GM20431 (cell line): ENCODE measurements around the gene SSR1.

Source experiments
- in situ Hi-C: fragments of 300-500 bp; cut with MseI, MboI; formaldehyde crosslinking; loops from one replicate; pipeline ENCODE4 v1.15.0; 2020; ENCODE audit warnings: low sequenced_read_pairs; ENCODE audit not compliant: unreplicated experiment

The SSR1 gene

DNA sequence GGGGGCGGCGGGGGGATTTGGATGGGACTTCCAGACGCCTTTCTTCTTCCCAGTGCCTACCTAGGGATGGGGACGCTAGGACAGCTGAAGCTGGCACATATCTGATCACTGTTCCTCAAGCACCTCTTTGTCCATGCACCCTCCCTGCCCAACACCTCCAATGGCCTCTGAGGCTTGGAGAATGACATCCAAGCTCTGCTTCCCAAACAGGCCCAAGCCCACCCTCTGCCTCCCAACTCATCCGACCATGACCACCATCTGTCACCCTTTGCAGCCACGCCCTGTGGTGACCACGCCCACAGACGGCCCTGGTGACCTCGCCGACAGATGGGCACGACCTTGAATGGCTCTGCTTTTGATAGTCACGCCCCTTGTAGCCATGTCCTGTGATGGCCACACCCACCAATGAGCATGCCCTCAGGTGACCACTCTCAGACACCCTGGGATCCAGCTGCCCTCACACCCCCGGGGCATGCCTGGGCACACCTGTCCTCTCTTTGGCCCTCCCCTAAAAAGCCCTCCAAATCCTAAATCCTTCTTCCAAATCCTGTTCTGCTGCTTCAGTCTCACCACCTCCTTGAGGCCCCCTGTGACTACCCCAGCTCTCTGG lies 51.0 kb downstream of the SSR1 start:
- in situ Hi-C loops = loop anchor here (10.0 kb wide), 1 partner anchor 353 kb away; no protein-coding TSS in a partner anchor

DNA sequence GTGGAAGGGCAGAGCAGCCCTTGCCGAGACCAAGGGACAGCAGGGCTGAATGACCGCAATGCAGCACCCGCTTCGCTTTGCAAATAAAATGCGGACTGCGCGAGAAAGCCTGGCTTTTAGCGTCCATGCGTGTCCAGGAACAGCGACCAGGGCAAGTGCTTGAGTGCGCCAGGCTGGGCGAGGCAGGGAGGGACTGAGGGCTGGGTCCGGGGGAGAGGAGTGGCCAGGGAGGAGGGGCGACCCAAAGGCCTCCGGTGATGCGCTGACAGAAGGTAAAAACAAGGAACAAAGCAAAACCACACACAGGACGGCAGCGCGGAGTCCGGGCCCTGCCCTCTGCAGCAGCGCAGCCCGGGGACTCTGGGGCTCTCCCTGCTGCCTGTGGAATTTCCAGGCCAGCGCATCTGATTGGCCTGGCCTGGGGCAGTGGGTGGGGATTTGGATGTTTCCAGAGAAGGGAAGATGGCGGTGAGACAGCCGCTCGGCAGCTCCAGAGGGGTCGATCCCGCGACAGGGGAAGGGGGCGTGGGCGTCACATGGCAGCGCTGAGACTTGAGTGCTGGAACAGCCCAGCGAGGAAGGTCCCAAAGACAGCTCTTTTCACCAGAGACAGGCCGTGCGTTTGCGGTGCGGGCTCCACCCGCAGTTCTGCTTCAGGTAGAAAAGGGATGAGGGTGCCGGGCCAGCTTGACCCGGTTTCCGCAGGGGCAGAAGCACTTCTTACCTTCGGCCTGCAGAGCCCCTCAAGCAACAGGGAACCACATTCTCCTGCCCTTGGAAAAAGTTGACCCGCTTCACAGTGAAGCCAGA lies 51.8 kb downstream of the SSR1 start:
- in situ Hi-C loops = loop anchor here (10.0 kb wide), 1 partner anchor 354 kb away; no protein-coding TSS in a partner anchor

DNA sequence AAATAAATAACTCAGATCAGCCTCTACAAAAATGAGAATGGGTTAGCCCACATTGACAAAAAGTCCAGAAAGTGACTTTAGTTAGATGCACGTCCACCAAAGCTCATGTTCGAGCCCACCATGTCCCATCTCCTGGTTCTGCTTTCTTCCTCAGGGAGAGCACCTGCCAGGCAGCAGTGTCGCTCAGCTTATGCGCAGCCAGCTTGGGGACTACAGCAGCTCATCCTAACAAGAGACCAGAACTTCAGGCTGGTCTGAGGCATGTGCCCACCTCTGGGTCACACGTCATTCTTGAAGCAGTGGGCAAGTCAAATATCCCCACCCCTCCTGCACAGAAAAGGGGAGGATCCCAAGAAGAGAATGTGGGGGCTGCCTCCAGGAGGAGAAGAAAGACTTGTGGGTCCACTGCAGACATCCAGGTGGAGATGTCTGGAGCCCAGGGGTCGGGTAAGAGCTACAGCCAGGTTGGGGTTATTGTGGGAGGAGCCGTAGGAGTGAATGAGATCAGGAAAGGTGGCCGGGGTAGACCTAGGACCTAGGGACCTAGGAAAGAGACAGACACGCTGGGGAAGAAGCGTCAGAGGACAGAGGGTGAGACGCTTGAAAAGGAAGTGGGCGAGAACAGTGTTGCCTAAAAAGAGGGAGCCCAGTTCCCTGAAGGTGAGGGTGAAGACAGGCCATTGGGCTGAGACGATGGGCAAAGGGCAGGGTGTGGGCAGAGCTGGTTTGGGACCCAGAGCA lies 52.5 kb downstream of the SSR1 start:
- in situ Hi-C loops = loop anchor here (10.0 kb wide), 1 partner anchor 354 kb away; no protein-coding TSS in a partner anchor

DNA sequence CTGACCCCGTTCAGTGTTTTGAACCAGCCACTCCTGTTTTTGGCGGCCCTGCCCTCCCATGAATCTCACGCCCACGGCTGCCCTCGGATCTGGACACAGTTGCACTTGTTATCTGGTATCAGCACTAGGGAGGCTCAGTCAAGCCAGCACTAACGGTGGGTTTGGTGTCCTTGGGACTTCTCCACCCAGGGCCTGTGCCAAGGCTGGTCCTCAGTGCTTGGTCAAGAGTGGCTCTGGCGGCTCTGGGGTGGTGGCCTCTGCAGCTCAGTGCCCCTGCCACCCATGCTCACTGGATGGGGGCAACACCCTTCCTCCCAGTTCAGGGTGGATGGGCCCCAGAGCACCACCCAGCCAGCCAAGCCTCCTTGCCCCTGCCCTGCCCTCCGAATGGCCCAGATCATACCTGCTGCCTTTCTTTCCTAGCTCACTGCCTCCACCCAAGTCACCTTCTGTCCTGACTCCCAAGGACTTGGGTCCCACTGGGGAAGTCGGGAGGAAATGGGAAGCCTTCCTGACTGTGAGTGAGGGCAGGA lies 54.7 kb downstream of the SSR1 start:
- in situ Hi-C loops = no loop called here

DNA sequence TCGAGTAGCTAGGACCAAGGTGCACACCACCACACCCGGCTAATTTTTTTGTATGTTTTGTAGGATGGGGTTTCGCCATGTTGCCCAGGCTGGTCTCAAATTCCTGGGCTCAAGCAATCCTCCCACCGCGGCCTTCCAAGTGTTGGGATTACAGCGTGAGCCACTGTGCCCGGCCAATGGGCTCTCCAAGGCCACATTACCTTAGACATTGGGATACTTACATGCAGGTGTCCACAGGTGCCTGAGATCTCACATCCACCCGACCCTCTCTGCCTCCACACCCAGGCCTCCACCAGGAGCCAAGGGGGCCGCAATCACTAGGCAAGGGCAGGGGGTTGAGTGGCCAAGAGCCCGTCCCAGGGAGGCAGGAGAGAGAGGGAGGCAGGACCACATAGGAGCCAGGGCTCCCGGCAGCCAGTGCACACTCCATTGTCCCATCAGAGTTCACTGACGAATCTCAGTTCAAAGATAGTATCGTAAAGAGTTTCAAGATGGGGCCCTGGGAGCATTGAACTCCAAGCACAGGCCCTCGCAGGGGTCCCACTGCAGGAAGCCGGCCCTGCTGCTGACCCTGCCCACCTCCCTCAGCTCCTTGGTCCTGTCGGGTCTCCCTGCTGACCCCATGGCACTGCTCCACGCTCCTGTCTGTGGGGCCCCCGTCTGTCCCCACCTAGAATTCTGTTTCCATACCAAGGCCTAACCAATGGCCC lies 55.3 kb downstream of the SSR1 start:
- in situ Hi-C loops = no loop called here

DNA sequence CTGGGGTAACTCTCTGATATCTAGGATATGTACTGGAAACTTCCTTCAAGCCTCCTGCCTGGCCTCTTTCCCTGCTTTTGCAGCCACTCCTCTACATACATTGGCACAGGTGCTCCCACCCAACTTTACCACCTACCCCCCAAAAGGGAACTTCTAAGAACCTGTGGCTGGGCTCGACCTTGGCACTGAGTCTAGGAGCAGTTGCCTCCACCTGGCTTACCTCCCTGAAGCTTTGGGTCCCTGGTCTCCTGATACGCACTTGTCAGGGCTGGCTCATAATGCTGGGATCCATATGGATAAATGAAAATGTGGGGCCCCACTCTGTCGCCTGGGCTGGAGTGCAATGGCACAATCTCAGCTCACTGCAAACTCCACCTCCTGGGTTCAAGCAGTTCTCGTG lies 56.2 kb downstream of the SSR1 start:
- in situ Hi-C loops = no loop called here

DNA sequence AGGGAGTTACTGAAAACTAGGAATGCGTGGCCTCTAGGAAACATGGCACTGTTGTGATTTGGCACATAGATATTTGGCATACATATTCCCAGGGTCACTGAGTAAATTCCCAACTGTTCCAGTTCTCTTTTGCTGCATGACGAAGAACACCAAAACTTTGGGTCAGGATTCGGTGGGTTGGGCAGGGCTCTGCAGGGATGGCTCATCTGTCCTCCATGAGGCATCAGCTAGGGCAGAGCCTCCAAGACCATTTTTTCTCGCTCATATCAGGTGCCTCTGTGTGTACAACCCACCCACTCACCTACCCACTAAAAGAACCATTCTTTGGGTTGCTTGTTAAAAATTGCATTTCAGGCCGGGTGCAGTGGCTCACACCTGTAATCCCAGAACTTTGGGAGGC lies 57.1 kb downstream of the SSR1 start:
- in situ Hi-C loops = no loop called here

DNA sequence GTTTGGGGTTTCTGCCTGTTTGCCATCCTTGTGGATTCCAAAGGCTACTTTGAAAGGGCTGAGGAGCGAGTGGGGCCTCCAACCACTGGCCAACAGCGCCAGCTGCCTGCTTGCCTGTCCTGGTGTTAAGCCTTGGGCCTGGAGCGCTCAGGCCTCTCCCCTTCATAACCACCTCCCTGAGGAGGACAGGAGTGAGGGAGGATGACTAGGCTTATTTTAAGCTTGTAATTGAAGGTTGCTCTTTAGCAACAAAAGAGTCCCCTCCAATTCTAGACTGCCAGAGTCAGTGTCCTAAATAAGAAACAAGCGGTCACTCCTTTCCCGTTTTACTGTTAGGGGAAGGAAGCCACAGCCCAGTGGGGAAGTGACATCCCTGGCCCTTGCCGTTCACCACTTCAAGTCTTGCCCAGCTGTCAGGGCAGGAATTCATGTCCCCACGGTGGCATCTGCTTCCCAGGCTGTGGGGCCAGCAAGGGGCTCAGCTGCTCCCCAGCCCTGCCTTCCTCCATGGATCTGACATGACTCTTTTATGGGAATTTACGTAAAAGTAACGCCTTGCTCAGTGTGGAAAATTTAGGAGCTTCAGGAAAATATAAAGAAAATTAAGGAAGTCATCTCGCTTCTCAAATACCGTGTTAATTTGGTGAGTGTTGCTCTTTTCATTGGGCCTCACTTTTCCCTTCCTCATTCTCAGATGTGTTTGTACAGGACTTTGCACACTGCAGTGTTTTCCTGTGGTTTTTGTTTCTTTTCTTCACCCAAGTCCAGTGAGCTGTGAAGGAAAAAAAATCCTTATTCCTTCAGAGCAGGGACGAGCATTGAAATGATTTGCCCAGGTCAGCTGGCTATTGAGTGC lies 57.8 kb downstream of the SSR1 start:
- in situ Hi-C loops = no loop called here

DNA sequence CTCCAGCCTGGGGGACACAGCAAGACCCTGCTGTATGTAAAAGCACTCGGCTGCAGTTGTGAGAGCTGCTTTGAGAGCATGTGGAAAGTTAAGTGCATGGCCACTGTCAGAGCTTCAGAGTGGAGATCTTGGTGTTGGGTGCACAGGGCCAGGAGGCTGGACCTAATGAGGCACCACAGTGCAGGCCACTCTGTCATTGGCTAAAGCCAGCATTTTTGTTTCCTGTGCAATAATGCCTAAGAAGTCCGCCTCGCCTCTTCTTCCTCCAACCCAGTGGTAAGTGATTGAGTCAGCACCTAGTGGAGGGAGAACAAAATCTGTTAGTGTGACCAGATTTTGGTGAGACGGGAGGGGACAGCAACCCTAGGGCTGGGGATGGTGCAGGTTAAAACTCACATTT lies 60.6 kb downstream of the SSR1 start:
- in situ Hi-C loops = no loop called here

DNA sequence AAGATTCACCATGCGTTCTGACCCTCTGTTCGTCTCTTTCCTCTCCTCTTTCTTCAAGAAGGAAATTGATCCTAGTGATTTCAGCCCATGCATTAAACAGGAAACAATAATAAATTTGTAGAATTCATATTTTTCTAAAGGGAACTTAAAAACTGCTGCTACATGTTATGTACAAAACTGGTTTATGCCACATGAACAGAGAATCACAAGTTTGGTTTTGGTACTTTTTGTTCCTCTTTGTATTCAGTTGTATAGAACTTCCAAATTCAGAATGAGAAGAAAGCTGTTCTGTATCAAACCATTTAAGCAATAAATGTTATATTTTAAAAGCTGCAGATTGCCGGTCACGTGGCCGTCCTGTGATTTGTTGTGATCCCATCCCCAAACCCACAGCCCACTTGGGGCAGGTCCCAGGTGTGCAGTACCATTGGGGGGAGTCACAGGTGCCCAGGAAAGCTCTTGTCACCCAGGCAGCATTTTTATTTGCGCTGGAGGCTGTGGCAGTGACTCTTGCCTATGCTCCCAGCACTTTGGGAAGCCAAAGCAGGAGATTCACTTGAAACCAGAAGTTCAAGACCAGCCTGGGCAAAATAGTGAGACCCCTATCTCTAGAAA lies 61.2 kb downstream of the SSR1 start:
- in situ Hi-C loops = no loop called here

DNA sequence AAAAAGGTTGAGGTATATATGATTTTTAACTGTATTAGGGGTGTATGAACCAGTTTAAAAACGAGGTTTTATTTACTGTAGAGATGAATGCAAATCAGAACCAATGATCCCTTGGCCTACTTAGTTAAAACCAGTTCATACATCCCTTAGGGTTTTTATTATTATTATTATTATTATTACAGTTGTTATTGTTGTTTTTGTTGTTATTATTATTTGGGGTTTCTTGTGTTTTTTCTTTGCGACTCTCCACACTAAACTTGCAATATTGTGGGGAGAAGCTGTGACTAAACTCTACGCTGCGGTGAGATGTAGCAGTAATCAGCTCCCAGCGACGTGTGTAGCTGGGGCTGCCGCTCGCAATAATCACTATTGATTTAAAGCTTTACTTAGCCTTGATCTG lies 62.2 kb downstream of the SSR1 start:
- in situ Hi-C loops = no loop called here

DNA sequence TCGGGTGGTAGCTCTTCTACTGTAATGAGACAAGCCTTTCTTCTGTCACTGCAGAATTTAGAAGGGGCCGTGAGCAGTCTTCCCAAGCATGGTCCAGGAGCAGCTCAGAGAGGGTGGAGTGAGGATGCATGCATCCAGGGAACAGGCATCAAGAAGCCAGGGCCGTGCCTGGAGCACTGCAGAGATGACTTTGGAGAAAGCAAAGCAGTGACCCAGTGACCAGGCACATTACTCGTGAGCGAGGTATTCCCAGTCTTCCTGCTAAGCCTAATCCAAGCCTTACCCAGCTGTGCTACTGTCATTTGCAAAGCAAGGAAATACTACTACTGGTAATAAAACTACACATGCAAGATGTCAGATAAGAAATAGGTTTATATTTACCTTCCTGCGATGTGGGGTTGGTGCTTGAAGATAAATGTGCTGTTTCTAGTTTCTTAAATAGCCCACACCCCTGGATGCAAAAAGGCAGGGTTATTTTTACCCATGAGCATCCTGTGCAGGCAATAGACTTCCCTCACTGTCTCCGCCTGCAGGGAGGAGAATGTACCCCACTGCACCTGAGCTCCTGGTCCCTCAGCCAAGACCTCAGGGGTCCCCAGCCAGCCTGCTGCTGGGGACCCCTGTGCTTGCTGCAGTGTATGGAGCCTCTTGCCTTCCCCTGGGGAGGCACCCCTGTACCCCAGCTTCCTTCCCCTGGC lies 62.9 kb downstream of the SSR1 start:
- in situ Hi-C loops = no loop called here

DNA sequence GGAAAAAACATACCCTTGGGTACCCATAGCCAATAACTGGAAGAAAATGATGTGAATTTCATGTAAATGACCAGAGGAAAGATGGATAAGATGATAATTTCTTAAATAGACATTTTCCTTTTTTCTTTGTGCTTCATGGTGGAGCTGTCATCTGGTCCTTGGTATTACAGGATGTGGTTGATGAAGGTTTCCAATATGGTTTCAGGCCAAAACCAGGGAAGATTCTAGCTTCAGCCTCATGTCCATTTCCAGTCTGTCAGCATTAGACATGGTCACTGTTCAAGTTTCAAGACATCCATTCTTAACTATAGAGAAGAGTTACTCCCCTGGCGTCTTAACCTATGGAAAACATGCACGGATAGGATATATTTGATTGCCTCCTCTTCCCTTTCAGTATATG lies 63.6 kb downstream of the SSR1 start:
- in situ Hi-C loops = no loop called here

DNA sequence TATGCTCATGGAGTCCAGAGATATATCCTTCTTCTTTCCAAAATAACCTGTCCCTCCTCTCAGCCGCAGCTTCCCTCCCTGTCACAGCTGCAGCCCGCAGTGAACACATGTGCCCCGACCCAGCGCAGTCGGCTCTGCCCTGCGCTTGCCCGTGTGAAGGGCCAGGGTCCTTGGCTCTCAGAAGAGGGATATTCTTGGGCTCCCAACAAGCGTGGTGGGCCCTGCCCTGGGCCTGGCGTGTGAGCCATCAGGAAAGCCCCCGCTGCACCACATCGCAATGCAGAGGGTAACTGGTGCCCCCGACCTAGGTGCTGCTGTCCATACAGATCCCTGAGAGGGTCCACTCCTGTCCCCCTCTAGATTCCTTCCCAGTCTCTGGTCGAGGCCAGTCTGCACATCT lies 65.2 kb downstream of the SSR1 start:
- in situ Hi-C loops = no loop called here

DNA sequence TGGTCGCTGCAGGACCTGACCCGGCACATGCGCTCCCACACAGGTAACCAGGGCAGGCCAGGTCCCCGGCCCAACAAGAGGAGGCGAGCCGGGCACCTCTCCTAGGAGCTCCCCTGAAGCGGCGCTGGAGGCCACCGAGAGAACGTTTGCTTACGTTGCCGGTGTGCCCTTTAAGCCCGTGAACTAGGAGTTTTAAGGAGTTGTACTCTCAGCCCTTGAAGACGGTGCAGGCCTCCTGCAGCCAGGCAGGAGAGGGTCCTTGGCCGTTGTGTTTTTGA lies 65.9 kb downstream of the SSR1 start:
- in situ Hi-C loops = no loop called here

DNA sequence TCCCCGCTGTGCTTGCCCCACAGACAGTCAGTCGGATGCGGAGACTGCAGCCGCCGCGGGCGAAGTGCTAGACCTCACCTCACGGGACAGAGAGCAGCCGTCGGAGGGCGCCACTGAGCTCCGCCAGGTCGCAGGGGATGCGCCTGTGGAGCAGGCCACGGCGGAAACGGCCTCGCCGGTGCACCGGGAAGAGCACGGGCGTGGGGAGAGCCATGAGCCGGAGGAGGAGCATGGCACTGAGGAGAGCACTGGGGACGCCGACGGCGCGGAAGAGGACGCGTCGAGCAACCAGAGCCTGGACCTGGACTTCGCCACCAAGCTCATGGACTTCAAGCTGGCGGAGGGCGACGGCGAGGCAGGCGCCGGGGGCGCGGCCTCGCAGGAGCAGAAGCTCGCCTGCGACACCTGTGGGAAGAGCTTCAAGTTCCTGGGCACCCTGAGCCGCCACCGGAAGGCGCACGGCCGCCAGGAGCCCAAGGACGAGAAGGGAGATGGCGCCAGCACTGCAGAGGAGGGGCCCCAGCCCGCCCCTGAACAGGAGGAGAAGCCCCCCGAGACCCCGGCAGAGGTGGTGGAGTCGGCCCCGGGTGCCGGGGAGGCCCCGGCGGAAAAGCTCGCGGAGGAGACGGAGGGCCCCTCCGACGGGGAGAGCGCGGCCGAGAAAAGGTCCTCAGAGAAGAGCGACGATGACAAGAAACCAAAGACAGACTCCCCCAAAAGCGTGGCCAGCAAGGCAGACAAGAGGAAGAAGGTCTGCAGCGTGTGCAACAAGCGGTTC lies 66.4 kb downstream of the SSR1 start:
- in situ Hi-C loops = no loop called here

DNA sequence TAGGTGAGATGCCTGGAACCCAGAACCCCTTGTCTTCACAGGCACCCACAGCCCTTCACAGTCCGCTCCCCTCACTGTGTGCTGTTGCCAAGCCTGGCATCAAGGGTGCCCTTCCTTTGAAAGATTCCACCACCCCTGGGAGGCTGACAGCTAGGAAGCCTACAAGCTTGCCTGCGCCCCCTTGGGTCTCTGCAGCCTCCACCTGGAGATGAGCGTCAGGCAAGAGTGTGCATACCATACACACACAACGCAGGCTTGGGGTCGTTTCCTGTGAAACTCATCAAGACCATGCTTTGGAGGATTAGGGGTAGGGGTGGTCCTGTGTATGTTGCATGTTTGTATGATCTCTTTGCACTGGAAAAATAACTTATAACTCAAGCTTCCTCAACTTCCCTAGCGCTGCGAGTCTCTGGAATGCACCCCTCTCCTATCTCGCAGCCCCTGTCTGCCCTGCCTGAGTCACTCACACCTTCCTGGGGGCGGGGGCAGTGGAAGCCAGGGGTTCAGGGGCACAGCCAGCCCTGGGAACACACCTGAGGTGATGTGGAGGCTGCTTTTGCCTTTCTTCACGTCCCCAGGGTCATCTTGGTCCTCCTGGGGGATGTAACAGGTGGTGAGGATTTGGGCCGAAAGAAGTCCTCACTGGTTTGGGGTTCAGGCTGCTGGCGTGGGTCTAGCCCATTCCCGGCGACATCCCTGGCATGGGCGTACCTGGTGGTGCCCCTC lies 67.2 kb downstream of the SSR1 start:
- in situ Hi-C loops = no loop called here
